Measurements from ENCODE around the gene FSCN2. TPM values are rescaled to one million over a fixed set of nuclear protein-coding genes. Genes with fewer than 3 reads are reported as not detected.

Gene FSCN2, protein sequence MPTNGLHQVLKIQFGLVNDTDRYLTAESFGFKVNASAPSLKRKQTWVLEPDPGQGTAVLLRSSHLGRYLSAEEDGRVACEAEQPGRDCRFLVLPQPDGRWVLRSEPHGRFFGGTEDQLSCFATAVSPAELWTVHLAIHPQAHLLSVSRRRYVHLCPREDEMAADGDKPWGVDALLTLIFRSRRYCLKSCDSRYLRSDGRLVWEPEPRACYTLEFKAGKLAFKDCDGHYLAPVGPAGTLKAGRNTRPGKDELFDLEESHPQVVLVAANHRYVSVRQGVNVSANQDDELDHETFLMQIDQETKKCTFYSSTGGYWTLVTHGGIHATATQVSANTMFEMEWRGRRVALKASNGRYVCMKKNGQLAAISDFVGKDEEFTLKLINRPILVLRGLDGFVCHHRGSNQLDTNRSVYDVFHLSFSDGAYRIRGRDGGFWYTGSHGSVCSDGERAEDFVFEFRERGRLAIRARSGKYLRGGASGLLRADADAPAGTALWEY
- total RNA-seq (under 1 TPM; 0.65 to 0.72 TPM), total RNA-seq (0.45 to 1.2 reads per million in 2 donors)

GRCh38 chr17:81527591-81528383, at the start of gene FSCN2:
Gene FSCN2 (plus strand): TSS chr17:81528377. CDS start chr17:81528532, 155 bp downstream.
- no peaks in the 10 kb centered on the region for H3K36me3 Mint-ChIP-seq (ENCODE audit: low read depth)
- H3K4me1 Mint-ChIP-seq, result no peaks in the 10 kb centered on the region

DNA sequence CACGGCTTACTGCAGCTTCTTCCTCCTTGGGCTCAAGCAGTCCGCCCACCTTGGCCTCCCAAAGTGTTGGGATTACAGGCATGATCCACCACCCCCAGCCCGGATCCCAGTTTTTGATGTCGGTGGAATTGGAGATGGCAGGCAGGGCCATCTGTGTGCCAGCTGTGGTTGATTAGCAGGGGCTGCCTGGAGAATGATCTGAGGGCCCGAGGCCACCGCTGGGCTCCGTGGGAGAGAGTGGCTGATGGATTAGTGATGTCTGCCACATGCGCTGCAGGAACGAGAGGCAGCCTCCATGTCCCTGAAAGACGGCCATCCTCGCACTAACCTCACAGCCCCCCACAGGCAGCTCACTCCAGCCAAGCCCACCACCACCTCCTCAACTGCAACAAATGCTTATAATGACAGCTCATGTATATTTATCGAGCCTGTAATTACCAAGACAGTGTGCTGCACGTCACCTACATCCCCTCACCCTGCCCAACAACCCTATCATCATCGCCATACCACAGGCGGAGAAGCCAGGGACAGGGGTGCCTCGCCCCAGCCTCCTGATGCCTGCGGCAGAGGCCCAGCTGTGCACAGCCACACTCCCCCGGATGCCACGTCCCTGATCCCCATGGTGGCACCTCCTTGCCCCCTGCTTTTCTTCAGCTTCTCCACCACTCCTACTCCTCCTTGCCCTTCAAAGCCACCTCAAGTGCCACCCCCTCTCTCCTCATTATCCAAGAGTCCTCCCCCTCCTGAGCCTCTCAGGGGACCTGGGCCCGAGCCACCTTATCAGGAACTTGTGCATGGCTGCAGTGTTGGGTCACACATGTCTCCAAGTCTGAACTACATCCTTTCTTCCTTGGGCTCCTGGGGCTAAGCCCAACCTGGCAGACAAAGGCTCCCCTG, 48.8 kb upstream of the FSCN2 start:
- Mint-ChIP-seq H3K4me1 (peaks cover 5% of the 10 kb centered on the region), H3K27ac (no peak overlapping the region), H3K36me3 (ENCODE audit: low read depth) (no peaks in the 10 kb centered on the region), H3K27me3 (peaks cover 39% of the 10 kb centered on the region), H3K4me3 (no peak overlapping the region)
- DNase-seq, result no peak
- no peaks in the 10 kb centered on the region for H3K9me3 ChIP-seq (ENCODE audit: control insufficient read depth, low read length, poor library complexity, severe bottlenecking)
- no peak for ATAC-seq

More at GRCh38 chr17:81527591-81528383, at the start of gene FSCN2:
- H3K9me3 ChIP-seq (ENCODE audit: control insufficient read depth, low read length, poor library complexity, severe bottlenecking), result no peaks in the 10 kb centered on the region
- Mint-ChIP-seq H3K27ac (no peak within 1 kb of the TSS), H3K27me3 (peaks cover 6% of the 10 kb centered on the region), H3K4me3 (no peak within 1 kb of the TSS)
- ATAC-seq, result no peak
- DNase-seq, result no peak

- peaks cover 39% of the 10 kb centered on the region for H3K27me3 Mint-ChIP-seq
- no peak for DNase-seq
- H3K4me1 Mint-ChIP-seq, result peaks cover 2% of the 10 kb centered on the region
- H3K4me3 Mint-ChIP-seq, result peak overlapping the region; percentile 36
- no peak overlapping the region for H3K27ac Mint-ChIP-seq
- H3K36me3 Mint-ChIP-seq (ENCODE audit: low read depth), result no peaks in the 10 kb centered on the region
- H3K9me3 ChIP-seq (ENCODE audit: control insufficient read depth, low read length, poor library complexity, severe bottlenecking), result no peaks in the 10 kb centered on the region
- no peak for ATAC-seq
These were observed 47.8 kb upstream of the FSCN2 start for GRCh38 chr17:81480140-81481072.

DNA sequence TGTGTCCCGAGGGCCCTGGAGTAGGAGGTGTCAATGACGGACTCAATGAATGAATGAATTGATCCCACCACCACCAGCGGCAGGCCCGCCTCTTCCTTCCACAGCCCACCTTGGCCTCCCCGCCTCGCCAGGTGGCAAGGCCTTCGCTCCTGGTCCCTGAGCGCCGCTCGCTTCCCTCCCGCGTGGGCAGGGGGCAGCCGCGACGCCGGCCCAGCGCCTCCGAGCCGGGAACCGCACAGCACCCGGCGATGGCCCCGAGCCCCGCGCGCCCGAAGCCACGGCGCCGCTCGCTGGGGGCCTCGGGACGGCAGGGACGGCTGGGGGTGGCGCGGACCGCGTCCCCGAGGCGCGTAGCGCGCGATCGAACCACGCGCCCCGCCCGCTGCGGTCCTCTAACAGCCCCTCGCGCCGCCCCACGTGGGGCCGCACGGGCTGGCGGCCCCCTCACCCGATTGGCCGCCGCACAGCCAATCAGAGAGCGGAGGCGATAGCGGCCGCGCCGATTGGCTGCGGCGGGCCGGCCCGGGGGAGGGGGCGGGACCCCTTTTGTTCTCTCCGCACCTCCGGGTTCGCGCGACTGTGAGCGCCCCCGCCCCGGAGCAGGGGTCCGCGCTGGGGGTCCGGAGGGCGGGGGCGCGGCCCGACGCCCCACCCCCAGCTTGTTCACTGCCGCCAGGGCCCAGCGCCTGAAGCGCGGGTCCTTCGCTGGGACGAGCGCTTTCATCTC, 46.9 kb upstream of the FSCN2 start:
- Mint-ChIP-seq H3K4me3 (peak overlapping the region; percentile 80), H3K4me1 (peaks cover 6% of the 10 kb centered on the region), H3K27me3 (peaks cover 39% of the 10 kb centered on the region), H3K36me3 (ENCODE audit: low read depth) (no peaks in the 10 kb centered on the region), H3K27ac (no peak overlapping the region)
- ATAC-seq (peak; percentile 74), DNase-seq (peak; percentile 37 to 60 (median 56))
- H3K9me3 ChIP-seq (ENCODE audit: control insufficient read depth, low read length, poor library complexity, severe bottlenecking), result no peaks in the 10 kb centered on the region

DNA sequence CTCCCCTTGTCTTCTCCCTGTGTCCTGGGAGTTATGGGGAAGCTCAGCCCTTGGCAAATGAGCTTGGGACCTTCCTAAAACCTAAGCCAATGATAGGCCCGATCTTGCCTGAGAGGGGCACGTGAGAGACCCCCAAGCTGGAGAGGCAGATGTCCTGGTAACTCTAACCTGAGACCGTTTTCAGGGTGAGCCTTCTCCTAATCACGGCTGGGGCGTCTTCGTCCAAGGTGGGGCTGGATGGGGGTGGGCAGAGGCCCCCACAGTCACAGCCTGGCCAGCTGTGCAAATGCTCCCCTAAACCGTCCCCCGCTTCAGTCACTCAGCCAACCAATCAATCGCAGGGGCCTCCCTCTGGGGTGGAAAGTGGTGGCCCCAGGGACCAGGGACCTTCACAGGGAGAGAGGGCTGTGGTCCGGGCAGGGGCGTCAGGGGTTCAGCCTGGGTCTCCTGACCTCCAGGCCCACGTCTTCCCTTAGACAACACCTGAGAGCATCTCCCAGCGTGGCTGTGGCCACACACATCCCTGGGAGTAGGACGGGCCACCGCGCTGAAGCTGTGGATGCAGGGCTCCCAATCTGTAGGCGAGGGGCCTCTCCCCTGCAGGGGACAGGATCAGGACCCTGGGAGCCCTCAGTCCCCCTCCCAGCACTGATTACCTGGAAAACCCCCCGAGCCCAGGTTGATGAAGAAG, 46.2 kb upstream of the FSCN2 start:
- peak overlapping the region; percentile 80 for H3K4me3 Mint-ChIP-seq
- peaks cover 39% of the 10 kb centered on the region for H3K27me3 Mint-ChIP-seq
- DNase-seq (no peak), ATAC-seq (no peak)
- peak overlapping the region; percentile 56 for H3K27ac Mint-ChIP-seq
- peaks cover 6% of the 10 kb centered on the region for H3K4me1 Mint-ChIP-seq
- H3K9me3 ChIP-seq (ENCODE audit: control insufficient read depth, low read length, poor library complexity, severe bottlenecking), result no peaks in the 10 kb centered on the region
- no peaks in the 10 kb centered on the region for H3K36me3 Mint-ChIP-seq (ENCODE audit: low read depth)

GRCh38 chr17:81482673-81483072, 45.5 kb upstream of the FSCN2 start:
- no peak for DNase-seq
- no peaks in the 10 kb centered on the region for H3K36me3 Mint-ChIP-seq (ENCODE audit: low read depth)
- no peaks in the 10 kb centered on the region for H3K9me3 ChIP-seq (ENCODE audit: control insufficient read depth, low read length, poor library complexity, severe bottlenecking)
- H3K4me3 Mint-ChIP-seq, result peak overlapping the region; percentile 80
- ATAC-seq, result no peak
- H3K27ac Mint-ChIP-seq, result peak overlapping the region; percentile 56
- peaks cover 39% of the 10 kb centered on the region for H3K27me3 Mint-ChIP-seq
- H3K4me1 Mint-ChIP-seq, result peaks cover 6% of the 10 kb centered on the region

DNA sequence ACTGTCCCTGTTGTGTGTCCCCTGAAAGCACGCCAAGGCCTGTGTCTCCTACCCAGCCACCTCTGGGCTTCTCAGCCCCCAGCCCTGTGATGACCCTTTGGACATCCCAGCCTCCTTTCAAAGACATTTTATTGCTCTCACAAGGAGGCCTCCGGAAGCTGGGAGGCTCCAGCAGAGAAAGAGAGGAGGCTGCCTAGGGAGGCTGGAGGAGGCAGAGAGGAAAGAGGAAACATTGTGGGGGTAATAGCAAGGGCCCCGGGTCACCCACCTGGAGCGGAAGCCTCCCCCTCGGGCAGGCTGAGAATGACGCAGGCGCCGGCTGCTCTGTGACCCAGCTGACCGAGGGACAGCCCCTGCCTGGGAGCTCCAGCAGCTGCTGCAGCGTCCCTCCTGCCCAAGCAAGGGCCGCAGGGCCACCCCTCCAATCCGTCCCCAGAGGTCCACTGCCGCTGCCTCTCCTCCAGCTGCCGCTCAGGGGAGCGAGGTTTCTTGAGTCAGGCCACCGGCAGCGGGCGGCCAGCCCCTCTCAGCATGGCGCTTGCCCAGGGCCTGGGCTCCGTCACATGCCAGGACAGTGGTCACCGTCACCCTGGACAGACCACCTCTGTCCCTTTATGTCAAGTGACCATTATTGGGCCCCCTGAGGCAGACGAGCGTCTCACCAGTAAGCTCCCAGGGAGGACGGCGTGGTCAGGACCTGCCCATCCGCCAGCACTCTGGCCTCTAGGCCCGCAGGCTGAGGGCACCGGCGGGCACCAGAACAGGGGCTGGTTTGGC, 44.9 kb upstream of the FSCN2 start:
- peak overlapping the region; percentile 56 for H3K27ac Mint-ChIP-seq
- no peak for DNase-seq

GRCh38 chr17:81483862-81484194, 44.3 kb upstream of the FSCN2 start:
- Mint-ChIP-seq H3K27me3 (peaks cover 33% of the 10 kb centered on the region), H3K4me3 (peak overlapping the region; percentile 80), H3K36me3 (ENCODE audit: low read depth) (no peaks in the 10 kb centered on the region), H3K4me1 (peaks cover 6% of the 10 kb centered on the region), H3K27ac (no peak overlapping the region)
- ATAC-seq (no peak), DNase-seq (no peak)
- H3K9me3 ChIP-seq (ENCODE audit: control insufficient read depth, low read length, poor library complexity, severe bottlenecking), result no peaks in the 10 kb centered on the region

More for the DNA sequence above, 44.9 kb upstream of the FSCN2 start:
- Mint-ChIP-seq H3K27me3 (peaks cover 34% of the 10 kb centered on the region), H3K4me3 (peak overlapping the region; percentile 80), H3K36me3 (ENCODE audit: low read depth) (no peaks in the 10 kb centered on the region), H3K4me1 (peaks cover 6% of the 10 kb centered on the region)
- no peaks in the 10 kb centered on the region for H3K9me3 ChIP-seq (ENCODE audit: control insufficient read depth, low read length, poor library complexity, severe bottlenecking)
- no peak for ATAC-seq

GRCh38 chr17:81484195-81484979, 43.8 kb upstream of the FSCN2 start:
- peak; percentile 78 to 90 (median 83) for DNase-seq
- H3K36me3 Mint-ChIP-seq (ENCODE audit: low read depth), result no peaks in the 10 kb centered on the region
- H3K27ac Mint-ChIP-seq, result no peak overlapping the region
- H3K9me3 ChIP-seq (ENCODE audit: control insufficient read depth, low read length, poor library complexity, severe bottlenecking), result no peaks in the 10 kb centered on the region
- H3K27me3 Mint-ChIP-seq, result peaks cover 28% of the 10 kb centered on the region
- peaks cover 6% of the 10 kb centered on the region for H3K4me1 Mint-ChIP-seq
- ATAC-seq, result peak; percentile 84
- peak overlapping the region; percentile 9 for H3K4me3 Mint-ChIP-seq

- H3K9me3 ChIP-seq (ENCODE audit: control insufficient read depth, low read length, poor library complexity, severe bottlenecking), result no peaks in the 10 kb centered on the region
- no peak for ATAC-seq
- H3K27me3 Mint-ChIP-seq, result peaks cover 14% of the 10 kb centered on the region
- H3K36me3 Mint-ChIP-seq (ENCODE audit: low read depth), result no peaks in the 10 kb centered on the region
- H3K4me1 Mint-ChIP-seq, result peaks cover 8% of the 10 kb centered on the region
- no peak for DNase-seq
- H3K4me3 Mint-ChIP-seq, result no peak overlapping the region
- H3K27ac Mint-ChIP-seq, result no peak overlapping the region
These were observed 41.9 kb upstream of the FSCN2 start for GRCh38 chr17:81486199-81486810.

Data from T-helper 17 cell (primary cell).